ENCODE results near the gene WDR3.

DNA sequence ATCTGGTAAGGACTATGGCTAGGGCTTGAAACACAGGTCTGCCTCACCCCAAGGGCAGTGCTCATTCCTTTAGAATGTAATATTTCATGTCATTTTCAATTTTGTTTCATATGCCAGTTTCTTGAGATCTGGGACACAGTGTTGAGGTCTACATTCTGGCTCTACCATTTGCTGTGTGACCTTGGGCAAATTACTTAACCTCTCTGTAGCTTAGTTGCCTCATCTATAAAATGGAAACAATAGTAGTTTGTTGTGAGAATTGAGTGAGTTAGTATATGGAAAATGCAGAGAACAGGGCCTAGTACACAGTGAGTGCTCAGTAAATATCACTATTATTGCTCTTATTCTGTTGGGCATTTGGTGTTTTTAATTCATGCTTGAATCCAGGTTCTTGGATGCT is 84.4 kb downstream of the WDR3 start:
- TF ChIP-seq, protein P1, sequence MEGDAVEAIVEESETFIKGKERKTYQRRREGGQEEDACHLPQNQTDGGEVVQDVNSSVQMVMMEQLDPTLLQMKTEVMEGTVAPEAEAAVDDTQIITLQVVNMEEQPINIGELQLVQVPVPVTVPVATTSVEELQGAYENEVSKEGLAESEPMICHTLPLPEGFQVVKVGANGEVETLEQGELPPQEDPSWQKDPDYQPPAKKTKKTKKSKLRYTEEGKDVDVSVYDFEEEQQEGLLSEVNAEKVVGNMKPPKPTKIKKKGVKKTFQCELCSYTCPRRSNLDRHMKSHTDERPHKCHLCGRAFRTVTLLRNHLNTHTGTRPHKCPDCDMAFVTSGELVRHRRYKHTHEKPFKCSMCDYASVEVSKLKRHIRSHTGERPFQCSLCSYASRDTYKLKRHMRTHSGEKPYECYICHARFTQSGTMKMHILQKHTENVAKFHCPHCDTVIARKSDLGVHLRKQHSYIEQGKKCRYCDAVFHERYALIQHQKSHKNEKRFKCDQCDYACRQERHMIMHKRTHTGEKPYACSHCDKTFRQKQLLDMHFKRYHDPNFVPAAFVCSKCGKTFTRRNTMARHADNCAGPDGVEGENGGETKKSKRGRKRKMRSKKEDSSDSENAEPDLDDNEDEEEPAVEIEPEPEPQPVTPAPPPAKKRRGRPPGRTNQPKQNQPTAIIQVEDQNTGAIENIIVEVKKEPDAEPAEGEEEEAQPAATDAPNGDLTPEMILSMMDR (IDR thresholded peaks at IDR 0.05): no peak
- TF ChIP-seq POLR2AphosphoS5 (IDR thresholded peaks at IDR 0.05) (no peak), POLR2A (IDR thresholded peaks at IDR 0.05) (no peak)

All from breast epithelium (tissue), 3 donors.